ENCODE data around the gene ALDH8A1.

Gene ALDH8A1

GRCh38 chr6:134949927-134950326 is at the start of gene ALDH8A1:
Gene ALDH8A1 (minus strand): TSS chr6:134950101. CDS start chr6:134950053, 48 bp downstream.
- H3K4me3 ChIP-seq (replicated peaks; ENCODE audit: low read depth, low read length), result no peak within 1 kb of the TSS
- TF ChIP-seq CTCF (IDR thresholded peaks at IDR 0.05; ENCODE audit: low read depth, low read length, missing control alignments), result no peak
- DNase-seq (ENCODE audit: extremely low read depth, low read depth), result no peak

DNA sequence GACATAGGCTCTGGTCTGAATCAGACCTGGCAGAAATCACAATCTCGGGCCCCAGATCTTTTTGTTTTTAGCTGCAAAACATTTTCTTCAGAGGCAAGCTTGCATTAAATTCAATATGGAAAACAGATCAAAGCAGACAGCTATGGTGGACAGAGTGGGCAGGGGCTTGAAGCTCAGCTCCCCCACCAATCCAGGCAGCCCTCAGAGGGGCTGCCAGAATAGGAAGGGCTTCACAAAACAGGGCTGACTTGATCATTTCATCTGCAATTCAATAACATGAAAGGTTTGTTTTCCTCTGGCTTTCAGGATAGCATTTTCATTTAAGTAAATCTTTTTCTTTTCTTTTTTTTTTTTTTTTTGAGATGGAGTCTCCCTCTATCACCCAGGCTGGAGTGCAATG is 49.2 kb upstream of the ALDH8A1 start:
- DNase-seq (ENCODE audit: extremely low read depth, low read depth), result no peak
- H3K4me3 ChIP-seq (replicated peaks; ENCODE audit: low read depth, low read length), result no peak overlapping the region
- no peak for TF ChIP-seq CTCF (IDR thresholded peaks at IDR 0.05; ENCODE audit: low read depth, low read length, missing control alignments)

DNA sequence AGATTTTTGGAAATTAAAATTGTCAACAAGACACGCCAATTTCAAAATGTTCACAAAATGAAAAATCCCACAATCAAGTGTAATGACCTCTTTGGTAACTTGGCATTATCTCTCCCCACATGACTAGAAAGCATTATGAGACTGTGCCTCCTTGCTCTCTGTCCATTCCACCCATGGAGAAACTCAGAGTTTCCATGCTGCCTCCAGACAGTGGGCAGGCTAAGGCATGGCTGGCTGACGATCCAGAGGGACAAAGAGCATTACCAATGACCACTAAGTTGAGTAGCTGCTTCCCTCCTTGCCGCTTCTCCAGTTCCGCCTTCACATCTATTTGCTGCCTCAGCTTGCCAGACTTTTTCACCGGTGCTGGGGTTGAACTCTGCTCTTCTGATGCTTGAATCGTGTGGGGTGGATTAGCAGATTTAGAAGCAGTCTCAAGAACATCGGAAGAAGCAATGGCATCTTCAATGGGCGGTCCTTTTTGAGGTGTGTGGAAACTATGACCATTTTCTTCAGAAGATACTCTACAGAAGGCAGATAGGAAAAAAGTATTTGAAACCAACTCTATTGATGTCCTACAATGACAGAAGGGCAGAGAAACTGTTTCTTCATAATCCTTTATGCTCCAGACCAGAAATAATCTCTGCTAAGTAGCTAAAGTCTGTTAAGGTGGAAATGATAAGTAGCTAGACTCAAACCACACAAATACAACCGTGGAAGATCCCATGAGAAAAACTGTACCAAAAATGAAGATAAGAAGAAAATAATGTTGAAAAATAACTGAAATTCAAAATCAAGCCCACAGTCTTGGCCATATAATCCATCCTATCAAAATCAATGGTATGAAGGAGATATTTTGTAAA is 47.5 kb upstream of the ALDH8A1 start:
- no peak for DNase-seq (ENCODE audit: extremely low read depth, low read depth)
- H3K4me3 ChIP-seq (replicated peaks; ENCODE audit: low read depth, low read length), result no peak overlapping the region
- TF ChIP-seq CTCF (IDR thresholded peaks at IDR 0.05; ENCODE audit: low read depth, low read length, missing control alignments), result no peak

DNA sequence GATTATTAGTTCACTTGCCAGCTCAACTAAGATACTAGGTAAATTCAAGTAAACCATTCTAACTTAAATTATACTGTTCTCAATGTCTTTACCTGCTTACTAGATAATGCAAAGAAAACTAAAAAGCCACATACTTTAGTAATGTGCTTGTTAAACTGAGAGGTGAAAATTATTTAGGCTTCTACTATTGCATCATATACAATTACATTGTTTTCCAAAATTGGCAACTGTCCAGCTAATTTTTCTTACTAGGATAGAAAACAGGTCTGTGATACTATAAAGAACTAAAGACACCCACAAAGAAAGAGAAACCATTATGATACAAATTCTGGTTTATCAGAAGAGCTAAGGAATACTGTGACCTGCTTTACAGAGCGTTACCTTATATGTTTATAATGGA is 45.6 kb upstream of the ALDH8A1 start:
- TF ChIP-seq CTCF (IDR thresholded peaks at IDR 0.05; ENCODE audit: low read depth, low read length, missing control alignments), result no peak
- DNase-seq (ENCODE audit: extremely low read depth, low read depth), result no peak
- H3K4me3 ChIP-seq (replicated peaks; ENCODE audit: low read depth, low read length), result no peak overlapping the region

GRCh38 chr6:134994431-134994830 is 44.5 kb upstream of the ALDH8A1 start:
- H3K4me3 ChIP-seq (replicated peaks; ENCODE audit: low read depth, low read length), result no peak overlapping the region
- no peak for DNase-seq (ENCODE audit: extremely low read depth, low read depth)
- TF ChIP-seq CTCF (IDR thresholded peaks at IDR 0.05; ENCODE audit: low read depth, low read length, missing control alignments), result no peak

- no peak overlapping the region for H3K4me3 ChIP-seq (replicated peaks; ENCODE audit: low read depth, low read length)
- TF ChIP-seq CTCF (IDR thresholded peaks at IDR 0.05; ENCODE audit: low read depth, low read length, missing control alignments), result no peak
- DNase-seq (ENCODE audit: extremely low read depth, low read depth), result no peak
Measured at GRCh38 chr6:134992155-134992554, 42.3 kb upstream of the ALDH8A1 start.
